ENCODE measurements around the gene NEU4.

The NEU4 gene

GRCh38 chr2:241809383-241810306 is 652 bp downstream of the NEU4 start:
- DNase-seq (ENCODE audit: low read depth), result no peak
- no peak overlapping the region for H3K4me3 ChIP-seq (ENCODE audit: low read depth, low read length)
- in situ Hi-C loops (cut with HindIII; ENCODE audit: low sequenced_read_pairs), result no loop called here
- TF ChIP-seq CTCF (IDR thresholded peaks at IDR 0.05; ENCODE audit: low read depth, low read length, missing control alignments), result no peak

GRCh38 chr2:241810307-241811200 is 1.6 kb downstream of the NEU4 start:
- in situ Hi-C loops (cut with HindIII; ENCODE audit: low sequenced_read_pairs), result no loop called here
- no peak overlapping the region for H3K4me3 ChIP-seq (ENCODE audit: low read depth, low read length)
- no peak for TF ChIP-seq CTCF (IDR thresholded peaks at IDR 0.05; ENCODE audit: low read depth, low read length, missing control alignments)

GRCh38 chr2:241811201-241811951 is 2.4 kb downstream of the NEU4 start:
- no peak for TF ChIP-seq CTCF (IDR thresholded peaks at IDR 0.05; ENCODE audit: low read depth, low read length, missing control alignments)
- H3K4me3 ChIP-seq (ENCODE audit: low read depth, low read length), result no peak overlapping the region
- DNase-seq (ENCODE audit: low read depth), result no peak
- in situ Hi-C loops (cut with HindIII; ENCODE audit: low sequenced_read_pairs), result no loop called here

More at GRCh38 chr2:241810307-241811200, 1.6 kb downstream of the NEU4 start:
- DNase-seq (ENCODE audit: low read depth), result no peak

- no peak overlapping the region for H3K4me3 ChIP-seq (ENCODE audit: low read depth, low read length)
- in situ Hi-C loops (cut with HindIII; ENCODE audit: low sequenced_read_pairs), result no loop called here
- DNase-seq (ENCODE audit: low read depth), result no peak
- no peak for TF ChIP-seq CTCF (IDR thresholded peaks at IDR 0.05; ENCODE audit: low read depth, low read length, missing control alignments)
Measured at GRCh38 chr2:241811952-241812729, 3.1 kb downstream of the NEU4 start.

- in situ Hi-C loops (cut with HindIII; ENCODE audit: low sequenced_read_pairs), result no loop called here
- no peak overlapping the region for H3K4me3 ChIP-seq (ENCODE audit: low read depth, low read length)
- no peak for TF ChIP-seq CTCF (IDR thresholded peaks at IDR 0.05; ENCODE audit: low read depth, low read length, missing control alignments)
- DNase-seq (ENCODE audit: low read depth), result no peak
Measured at GRCh38 chr2:241812730-241813643, 4.0 kb downstream of the NEU4 start.
